GM18907 (cell line): ENCODE measurements around the gene GFAP.
"Not testable (repeated sequence)": the region's sequence is repeated elsewhere in the genome, so short reads cannot be mapped to it uniquely, and the experiment has no call there.

ENCODE experiments used
- ATAC-seq: cut with Tn5 transposase; IDR thresholded peaks from one replicate; pipeline ENCODE4 v1.9.1; 2021; ENCODE audit warnings: mild to moderate bottlenecking, moderate library complexity; ENCODE audit not compliant: unreplicated experiment

GFAP gene

GRCh38 chr17:44915321-44915726, at the start of gene GFAP:
Gene GFAP (minus strand): TSS chr17:44915500. CDS start chr17:44915486, 14 bp downstream.
- no peak for ATAC-seq

GRCh38 chr17:44961921-44962350, 46.6 kb upstream of the GFAP start:
- no peak for ATAC-seq

- ATAC-seq: no peak
Observed at GRCh38 chr17:44960691-44961090, 45.4 kb upstream of the GFAP start.

DNA sequence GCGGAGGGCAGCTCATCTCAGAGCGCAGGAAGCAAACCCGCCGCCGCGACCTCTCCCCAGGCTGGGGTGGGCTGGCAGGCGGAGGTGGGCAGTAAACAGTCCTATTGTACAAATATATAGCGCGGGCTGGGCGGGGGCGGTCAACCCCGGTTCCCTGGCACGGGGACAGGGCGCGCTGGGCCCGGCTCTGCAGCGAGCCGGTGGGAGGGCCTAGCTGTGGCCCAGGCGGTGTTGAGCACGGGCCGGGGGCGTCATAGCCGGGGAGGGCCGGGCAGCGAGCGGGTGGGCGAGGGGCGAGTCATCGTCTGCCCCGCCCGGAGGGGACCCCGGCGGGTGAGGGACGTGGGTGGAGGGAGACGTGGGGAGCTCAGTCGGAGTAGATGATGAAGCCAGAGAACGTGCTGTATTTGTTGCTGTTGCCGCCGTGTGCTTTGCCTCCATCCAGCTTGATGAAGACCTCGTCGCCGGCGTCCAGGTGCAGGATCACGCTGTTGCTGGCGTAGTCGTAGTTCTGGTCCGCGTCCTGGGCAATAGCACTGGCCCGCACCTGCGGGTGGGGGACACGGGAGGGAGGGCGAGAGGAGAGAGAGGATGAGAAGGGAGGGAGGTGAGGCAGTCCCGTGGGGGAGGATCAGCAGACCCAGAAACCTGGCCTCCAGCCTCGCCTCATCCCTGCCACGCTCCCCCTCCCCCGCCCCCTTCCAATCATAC, 44.7 kb upstream of the GFAP start:
- ATAC-seq: no peak

- no peak for ATAC-seq
Observed at GRCh38 chr17:44956998-44957981, 42.0 kb upstream of the GFAP start.

DNA sequence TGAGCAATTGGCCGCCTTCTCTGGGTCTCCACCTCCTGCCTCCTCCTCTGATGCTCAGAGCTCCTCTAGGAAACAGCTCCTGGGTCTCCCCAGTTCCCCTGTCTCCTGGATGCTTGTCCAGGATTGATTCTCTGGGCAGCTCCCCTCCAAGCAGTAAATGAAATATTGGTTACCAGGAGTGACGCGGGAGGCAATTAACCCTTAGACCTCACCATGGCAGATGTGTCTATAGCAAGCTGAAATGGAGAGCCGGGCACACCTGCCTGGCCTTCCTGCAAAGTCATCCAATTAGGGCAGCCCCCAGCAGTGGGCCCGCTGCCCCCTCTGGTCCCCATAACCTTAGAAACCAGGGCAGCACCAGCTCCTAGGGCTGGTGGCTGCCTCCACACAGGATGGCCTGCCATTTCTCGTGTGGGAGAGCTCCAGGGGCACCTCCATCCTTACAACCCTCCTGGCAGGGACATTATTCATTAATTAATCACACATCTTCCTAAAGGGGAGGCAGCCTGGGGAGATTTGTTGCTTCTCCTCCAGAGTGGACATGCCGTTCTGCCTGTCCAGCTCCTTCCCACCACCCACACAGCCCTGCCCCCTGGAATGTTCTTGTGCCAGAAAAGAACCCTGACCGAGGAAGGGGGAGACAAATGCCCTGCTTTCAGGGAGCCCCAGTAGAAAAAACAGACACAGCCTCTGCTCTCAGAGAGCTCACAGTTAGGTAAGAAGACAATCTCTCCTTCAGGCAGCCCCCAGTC, 40.5 kb upstream of the GFAP start:
- ATAC-seq: no peak

- no peak for ATAC-seq
Observed at GRCh38 chr17:44952946-44953475, 37.7 kb upstream of the GFAP start.

- ATAC-seq: peak; percentile 21
Observed at GRCh38 chr17:44948315-44948795, 33.1 kb upstream of the GFAP start.

DNA sequence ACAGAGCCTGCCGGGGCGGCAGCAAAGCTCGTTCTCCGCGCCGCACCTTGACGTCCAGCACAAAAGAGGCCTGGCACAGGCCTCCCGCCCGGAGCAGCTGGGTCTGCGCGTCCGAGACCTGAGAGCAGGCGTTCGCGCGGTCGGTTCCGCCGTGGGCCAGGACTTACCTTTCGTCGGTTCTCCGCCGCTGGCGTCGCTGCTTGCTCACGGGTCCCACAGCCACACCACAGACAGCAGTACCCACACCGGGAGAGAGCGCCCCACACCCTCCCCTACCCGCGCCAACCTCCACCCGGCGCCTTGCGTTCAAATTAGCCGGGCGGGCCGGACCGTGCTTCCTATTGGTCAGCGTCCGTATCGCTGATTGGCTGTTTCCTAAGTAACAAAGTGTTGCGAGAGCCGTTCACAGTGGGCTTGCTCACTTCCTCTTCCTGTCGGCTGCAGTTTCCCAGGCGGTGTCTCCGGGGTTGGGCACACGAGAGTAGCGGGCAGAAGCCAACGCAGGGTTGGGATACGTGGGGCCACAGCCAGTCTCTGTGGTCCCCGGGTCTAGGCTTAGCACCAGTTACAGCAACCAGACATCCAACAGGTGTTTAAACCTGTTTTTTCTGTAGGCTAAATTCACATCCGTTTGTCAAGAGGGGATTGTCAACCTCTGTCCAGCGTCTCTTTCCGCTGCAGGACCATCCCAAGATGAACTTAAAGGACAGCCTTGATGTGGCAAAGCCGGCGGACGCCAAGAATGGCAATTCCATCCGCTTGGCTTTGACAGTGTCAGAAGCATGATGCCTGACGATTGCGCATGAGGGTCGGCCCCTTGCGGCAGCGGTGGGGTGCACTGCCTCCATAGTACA, 32.4 kb upstream of the GFAP start, which contains the start of gene KIF18B:
TSS of gene KIF18B (minus strand) at position 313 of the 854 bp plus-strand sequence. CDS start 11,429 bp downstream, outside the sequence.
- peak; percentile 87 for ATAC-seq

DNA sequence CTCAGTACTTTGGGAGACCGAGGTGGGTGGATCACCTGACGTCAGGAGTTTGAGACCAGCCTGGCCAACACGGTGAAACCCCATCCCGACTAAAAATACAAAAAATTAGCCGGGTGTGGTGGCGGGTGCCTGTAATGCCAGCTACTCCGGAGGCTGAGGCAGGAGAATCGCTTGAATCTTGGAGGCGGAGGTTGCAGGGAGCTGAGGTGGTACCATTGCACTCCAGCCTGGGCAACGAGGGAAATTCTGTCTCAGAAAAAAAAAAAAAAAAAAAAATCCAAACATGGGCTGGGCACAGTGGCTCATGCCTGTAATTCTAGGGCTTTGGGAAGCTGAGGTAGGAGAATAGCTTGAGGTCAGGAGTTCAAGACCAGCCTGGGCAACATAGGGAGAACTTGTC, 30.4 kb upstream of the GFAP start:
- ATAC-seq: not testable (repeated sequence)

DNA sequence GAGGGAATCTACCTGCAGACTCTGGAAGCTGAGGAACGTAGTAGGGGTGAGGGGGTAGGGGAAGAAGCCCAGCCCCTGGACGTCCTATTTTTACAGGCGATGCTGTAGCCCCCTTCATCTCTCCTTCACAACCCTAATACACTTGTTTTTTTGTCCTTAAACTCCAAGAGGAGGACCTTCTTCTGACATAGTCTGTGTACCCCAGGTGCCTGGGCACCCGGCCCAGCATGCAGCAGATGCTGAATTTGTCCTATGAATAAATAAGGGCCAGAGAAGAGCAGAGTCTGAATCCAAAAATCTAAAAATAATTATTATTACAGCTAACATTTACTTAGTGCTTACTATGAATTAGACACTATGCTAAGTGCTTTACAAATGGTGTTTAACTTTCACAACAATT, 27.2 kb upstream of the GFAP start:
- ATAC-seq: no peak

DNA sequence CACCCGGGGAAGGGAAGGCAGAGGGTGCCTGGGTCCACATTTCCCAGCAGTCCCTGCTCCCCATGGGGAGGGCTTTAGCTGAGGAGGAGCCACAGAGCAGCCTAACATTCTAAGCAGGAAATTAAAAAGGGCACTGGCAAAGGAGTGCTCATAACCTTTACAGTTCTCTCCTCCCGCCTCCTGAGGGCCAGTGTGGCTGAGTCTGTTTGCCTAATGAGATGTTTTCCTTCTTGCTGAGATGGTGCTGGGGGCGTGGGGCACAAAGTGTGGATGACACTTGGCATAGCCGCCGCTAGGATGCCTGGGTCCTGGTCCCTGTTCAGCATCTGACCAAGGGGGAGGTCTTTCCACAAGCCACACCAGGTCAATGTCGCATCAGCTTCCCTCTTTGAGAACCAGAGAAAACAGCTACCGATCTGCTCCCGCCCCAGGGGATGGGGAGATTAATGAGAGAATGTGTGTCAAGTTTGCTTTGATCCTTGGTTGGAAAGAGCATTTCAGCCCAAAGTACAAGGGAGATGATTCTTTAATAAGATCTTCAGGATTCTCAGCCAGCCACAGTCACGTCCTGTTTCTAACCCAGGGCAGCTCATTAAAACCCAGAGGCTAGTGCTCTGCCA, 26.5 kb upstream of the GFAP start:
- ATAC-seq: no peak

GRCh38 chr17:44940768-44941167, 25.5 kb upstream of the GFAP start:
- no peak for ATAC-seq

DNA sequence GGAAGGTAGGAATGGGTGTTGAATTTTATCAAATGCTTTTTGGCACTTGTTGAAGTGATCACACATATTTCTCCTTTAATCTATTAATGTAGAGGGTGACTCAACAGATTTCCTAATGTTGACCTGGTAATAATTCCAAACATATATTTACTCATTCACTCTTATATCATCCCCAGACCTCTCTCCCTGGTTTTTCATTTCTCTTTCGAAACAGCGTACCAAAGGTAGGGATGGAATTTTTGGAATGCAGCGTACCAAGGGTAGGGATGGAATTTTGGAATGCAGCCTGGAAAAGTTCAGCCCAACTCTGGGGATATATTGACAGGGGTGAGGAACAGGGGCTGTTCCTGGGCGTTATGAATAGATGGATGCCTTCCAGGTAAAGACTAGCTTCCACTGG, 25.0 kb upstream of the GFAP start:
- no peak for ATAC-seq

DNA sequence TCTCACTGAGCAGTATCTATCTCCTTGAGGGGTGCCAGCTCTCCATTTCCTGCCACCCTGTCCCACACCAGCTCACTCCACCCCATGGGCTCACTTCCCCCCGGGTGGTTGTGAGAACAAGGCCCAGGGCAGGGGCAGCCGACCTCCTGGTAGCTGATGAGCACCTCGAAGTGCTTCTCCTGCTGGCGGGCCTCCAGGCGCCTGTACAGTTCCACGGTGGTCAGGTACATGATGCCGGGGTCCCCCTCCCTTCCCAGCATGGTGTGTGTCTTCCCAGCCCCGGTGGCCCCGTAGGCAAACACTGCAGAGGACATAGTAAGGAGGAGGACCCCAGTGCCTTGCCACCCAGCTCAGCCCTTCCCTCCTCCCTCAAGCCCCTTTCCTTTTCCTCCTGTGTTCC, 19.8 kb upstream of the GFAP start:
- ATAC-seq: no peak

DNA sequence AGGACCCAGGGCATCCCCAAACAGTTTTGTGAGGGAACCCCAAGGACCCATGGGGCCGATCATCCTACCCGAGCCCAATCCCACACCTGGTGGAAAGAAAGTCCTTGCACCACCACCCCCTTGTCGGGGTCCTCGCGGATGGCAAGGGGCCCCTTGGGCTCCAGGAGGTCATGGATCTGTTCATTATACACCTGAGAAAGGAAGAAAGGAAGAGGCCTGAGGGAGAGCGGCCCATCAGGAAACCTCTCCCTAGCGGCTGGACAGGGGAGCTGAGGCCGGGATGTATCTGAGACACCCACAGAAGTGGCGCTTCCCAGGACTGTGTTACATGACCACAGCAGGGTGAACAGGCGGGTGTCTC, 19.4 kb upstream of the GFAP start:
- ATAC-seq: no peak

GRCh38 chr17:44933824-44934744, 18.8 kb upstream of the GFAP start:
- no peak for ATAC-seq

GRCh38 chr17:44932787-44933097, 17.4 kb upstream of the GFAP start:
- ATAC-seq: no peak
